GM11168 (cell line): ENCODE results near the gene NAT9.

Experiments
- in situ Hi-C: fragments of 300-500 bp; cut with MboI; formaldehyde crosslinking; loops from one replicate; pipeline ENCODE4 v1.12.0; 2022; ENCODE audit warnings: low sequenced_read_pairs; ENCODE audit not compliant: unreplicated experiment

Gene NAT9

DNA sequence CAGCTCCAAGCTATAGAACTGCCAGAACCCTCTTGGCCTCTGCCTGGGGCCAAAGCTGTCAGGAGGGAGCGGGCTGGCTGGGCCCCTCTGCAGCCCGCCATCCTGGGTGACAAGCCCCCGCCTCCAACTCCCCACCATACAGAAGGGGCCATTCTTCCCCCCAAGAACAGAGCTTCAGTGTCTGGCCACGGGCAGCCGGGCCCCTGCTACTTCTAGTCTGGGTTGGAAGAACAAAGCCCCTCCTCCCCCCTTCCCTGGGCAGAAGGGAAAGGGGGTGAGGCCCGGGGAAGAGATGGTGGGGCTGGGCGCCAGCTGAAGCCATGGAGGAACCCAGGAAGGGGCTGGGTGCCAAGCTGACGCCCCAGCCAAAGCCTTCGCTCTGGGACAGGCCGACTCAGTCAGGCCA, 9.0 kb downstream of the NAT9 start:
- in situ Hi-C loops: no loop called here

DNA sequence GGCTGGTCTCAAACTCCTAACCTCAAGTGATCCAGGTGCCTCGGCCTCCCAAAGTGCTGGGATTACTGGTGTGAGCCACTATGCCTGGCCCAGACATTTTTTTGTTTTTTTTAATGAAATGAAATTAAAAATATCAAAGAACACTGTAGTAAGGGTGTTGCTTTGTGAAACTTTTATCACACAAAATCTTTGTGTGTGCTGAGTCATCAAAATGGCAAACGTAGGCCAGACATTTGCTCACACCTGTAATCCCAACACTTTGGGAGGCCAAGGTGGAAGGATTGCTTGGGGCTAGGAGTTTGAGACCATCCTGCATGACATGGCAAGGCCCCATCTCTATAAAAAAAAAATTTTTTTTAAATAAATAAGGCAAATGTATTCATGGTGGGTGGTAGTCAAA, 9.7 kb downstream of the NAT9 start:
- in situ Hi-C loops: no loop called here

DNA sequence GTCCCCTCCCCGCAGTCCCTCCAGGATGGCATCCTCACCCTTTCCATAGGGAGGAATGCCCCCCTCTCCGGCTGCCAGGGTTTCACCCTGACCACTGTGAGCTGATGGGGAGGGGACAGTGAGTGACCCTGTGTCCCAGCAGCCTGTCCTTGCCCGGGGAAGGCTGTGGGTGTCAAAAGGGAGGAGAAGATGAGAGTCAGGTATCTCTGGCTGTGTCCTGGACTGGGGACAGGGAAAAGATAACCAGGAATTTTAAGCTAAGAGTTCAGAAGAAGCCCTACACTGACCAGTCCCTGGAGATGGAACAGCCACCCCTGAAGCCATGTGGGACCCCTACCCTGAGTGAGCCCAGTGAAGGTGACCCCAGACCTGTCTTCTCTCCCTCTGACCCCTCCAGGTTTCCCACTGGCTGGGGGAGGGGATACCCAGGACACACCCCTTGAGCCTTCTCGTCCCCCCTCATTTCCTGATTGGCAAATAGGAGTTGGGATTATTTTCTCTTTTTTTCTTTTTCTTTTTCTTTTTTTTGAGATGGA, 11.3 kb downstream of the NAT9 start:
- in situ Hi-C loops: no loop called here

DNA sequence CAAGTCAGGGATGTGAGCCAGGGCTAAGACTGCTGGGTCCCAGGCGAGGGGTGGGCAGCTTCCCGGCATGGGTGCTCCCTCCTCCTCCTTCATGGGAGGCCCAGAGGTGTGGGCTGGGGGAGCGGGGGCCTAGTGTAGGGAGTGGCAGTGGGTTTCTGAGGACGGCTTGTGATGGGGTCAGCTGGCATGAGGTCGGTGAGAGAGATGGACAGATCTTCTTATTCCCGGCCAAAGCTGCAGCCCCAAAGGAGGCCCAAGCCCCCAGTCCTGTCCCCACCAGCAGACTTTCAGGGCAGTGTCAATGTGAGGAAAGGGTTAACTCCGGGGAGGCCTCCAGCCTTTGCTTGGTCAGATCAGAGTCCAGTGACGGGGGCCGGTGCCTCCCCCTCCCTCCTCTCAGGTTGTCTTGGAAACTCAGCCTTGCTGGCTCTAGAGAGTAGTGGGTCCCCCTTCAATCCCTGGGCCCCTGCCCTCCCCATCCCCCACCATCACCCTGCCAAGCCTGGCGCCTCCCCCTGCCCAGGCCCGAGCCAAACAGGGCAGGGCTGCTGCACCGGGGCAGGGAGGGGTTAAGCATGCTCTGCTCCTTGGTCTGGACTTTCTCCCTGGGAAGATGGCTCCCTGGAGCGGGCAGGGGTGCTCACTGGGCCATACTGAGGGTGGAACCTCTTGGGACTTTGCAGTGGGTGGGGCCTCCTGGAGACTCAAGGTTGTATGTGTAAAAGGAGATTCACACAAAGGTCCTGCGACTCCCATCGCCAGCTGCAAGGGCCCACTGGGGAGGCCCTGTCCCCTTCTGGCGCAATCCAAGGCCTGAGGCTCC, 12.4 kb downstream of the NAT9 start:
- in situ Hi-C loops: no loop called here

DNA sequence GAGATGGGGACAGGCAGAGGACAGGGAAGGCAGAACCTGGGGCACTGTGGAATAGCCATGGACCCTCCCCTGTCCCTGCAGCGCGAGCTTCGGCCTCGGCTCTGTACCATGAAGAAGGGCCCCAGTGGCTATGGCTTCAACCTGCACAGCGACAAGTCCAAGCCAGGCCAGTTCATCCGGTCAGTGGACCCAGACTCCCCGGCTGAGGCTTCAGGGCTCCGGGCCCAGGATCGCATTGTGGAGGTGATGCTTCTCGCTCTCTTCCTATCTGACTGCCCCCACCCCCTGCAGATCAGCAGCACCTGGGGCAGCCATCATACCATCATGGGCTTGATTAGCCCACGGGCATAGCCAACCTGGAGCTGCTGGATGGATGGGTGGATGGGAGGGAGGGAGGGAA, 14.2 kb downstream of the NAT9 start:
- in situ Hi-C loops: no loop called here

DNA sequence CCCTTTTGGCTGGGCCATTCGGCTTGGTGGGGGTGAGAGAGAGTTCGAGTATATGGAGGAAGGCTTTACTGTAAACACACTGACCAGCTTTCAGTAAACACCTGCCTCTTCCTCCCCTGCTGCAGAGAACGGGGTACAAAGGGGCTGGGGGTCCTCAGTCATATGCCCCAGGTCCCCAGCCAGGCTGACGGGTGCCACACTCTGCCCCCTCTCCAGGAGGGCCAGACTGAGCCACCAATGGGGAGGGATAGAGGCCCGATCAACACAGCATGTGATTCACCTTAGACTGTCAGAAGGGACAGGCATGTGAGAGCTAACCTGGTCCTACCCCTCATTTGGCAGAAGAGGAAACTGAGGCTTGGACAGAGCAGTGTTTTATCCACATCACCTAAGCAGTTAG, 14.7 kb downstream of the NAT9 start:
- in situ Hi-C loops: no loop called here

DNA sequence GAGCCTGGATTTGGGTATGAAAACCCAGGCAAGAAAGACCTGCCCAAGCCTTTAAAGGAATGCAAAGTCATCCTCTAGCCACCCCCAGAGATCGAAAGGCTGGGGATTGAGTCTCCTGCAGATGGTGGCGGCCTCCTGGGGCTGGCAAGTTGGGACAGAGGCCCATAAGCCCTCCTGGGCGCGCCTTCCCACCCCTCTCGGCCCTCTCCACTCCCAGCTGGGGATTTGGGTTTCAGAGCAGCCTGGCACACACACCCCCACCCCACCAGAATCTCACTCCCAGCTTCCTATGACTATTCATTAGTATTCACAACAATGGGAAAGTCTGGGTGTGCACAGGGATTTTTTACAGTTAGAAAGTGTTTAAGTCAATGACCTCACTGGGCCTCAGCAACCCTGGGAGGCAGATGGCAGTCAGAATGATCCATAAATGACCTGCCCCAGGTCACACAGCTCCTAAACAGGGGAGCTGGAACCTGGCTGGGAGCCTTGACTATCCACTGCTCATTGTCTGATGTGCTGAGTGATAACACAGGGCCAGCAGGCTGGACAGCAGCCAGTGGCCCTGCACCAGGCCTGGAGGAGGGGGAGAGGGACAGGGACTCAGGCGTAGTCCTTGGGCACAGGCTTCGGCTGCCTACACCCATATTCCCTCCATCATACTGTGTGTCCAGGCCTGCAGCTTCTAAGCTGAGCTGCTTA, 15.6 kb downstream of the NAT9 start:
- in situ Hi-C loops: no loop called here

DNA sequence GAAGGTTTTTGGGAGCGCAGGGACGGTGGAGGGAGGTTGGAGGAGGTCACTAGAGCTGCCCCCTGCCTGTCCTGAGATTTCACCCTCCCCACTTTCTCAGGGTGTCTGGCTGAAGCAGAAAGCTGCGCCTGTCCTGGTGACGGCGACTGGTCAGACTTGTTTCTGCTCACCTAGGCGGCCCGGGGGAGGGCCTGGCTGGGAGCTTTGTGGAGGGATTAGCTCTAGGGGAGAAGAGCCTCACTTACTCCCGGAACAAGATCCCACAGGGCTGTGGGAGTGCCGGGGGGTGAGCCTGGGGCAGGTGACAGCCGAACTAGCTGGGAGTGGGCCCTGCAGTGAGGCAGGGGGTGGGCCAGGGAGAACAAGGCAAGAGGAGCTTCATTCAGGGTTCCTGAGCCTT, 16.2 kb downstream of the NAT9 start:
- in situ Hi-C loops: no loop called here

DNA sequence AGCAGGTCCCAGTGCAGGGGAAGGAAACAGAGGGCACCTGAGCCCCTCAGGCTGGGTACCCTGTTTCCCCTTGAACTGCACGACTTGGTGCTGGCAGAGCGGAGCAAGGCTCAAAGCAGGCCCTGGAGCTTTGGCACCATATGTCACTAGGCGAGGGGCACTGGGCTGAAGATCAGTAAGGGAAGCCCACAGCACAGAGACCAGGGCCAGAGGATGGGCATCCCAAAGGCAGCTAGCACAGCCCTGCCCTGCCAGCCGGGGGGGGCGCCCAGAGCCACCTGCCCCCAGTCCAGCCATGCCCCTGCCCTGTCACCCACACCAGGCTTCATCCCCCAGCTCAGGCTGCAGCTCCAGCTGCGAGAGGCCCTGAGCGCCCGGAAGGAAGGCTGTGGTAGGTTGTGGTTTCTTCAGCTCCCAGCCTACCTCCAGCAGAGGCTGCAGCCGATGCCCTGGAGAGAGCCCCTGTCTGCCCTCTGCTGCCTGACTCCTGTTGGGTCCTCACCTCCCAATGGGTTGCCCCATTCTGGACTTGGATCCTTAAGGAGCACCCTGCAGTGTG, 16.8 kb downstream of the NAT9 start:
- in situ Hi-C loops: no loop called here

DNA sequence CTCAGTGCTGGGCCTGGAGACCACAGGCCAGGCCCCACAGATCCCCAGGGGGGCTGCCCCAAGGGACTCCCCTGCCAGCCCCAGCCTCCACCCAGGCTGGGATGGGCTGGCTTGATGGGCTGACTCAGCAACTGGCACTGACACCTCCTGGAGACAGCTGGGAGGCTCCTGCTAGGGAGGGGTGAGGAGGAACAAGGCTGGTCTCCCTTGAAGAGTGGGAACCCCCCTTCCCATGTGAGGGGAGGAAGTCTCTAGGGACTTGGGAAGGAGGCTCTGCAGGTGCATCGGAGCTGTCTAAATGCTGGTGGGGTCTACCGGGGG, 17.3 kb downstream of the NAT9 start:
- in situ Hi-C loops: no loop called here

DNA sequence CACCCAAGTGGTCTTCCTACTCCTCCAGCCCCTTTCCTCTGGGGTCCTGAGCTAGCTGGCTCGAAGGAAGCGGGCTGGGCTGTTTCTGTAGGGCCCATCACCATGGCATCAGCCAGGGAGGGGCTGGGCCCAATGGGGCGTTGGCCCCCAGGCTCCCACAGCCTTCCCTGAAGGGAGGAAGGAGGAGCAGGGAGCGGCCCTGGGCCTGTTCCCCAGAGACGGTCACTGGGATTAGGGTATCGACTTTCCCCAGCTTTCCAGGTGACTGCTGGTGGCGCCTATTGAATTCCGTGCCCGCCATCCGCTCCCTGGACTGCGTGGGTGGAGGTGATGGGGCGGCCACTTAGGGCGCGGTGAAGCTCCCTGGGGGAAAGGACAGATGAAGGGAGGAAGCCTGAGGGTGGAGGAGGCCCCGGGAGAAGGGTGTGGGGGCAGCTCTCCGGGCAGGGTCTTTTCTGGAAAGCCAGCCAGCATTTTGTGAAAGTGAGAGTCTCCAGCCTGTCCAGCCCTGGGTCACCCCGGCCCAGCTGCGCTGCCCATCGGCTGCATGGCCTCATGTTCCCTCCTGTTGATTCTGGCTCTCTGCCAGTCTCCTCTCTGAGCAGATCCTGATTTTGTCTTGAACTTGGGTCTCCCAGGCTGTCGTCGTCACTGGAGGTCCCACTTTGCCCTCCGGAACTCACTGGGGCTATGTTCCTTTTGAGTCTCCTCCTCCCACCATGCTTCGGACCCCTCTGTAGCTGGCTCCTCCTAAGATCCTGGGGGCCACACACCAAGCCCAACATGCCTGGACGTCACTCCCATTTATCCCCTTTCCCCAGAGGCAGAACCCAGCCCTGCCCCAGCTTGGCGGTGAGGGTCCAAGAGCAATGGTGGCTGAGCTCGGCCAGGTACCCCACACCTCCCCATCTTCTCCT, 18.0 kb downstream of the NAT9 start:
- in situ Hi-C loops: no loop called here

DNA sequence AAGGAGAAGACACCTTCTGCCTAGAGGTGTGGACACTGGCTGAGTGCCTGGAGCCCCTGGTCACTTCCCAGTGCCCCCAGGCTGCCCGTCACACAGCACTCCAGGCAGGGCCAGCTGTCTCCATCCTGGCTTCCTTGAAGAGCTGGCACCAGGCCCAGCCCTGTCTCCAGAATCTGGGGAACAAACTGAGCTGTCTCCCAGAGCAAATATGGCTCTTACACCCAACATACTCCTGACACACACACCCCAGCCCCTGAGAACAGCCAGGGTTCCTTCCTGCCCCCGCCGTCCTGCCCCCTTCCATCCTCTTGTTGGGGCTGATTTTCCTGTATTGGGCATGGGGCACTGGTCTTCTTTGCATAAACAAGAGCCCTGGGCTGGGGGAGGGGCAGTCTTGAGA, 18.6 kb downstream of the NAT9 start:
- in situ Hi-C loops: no loop called here

DNA sequence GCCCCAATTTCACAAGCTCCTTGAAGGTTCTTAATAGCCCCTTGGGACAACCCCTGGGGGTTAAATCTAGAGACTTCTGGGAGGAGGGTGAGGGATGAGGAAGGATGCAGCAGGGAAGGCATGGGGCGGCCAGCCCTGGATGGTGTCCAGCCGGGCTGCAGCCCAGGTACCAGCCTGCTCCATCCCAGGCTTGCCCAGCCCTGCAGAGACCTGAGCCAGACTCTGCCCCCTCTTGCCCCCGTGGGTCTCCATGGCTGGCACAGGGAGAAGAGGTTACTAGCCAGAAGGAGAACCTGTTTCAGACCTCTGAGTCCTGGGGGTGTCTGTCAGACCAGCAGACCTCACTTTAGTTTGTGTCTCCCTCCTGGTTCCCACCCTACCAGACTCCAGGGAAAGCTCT, 19.3 kb downstream of the NAT9 start:
- in situ Hi-C loops: no loop called here

DNA sequence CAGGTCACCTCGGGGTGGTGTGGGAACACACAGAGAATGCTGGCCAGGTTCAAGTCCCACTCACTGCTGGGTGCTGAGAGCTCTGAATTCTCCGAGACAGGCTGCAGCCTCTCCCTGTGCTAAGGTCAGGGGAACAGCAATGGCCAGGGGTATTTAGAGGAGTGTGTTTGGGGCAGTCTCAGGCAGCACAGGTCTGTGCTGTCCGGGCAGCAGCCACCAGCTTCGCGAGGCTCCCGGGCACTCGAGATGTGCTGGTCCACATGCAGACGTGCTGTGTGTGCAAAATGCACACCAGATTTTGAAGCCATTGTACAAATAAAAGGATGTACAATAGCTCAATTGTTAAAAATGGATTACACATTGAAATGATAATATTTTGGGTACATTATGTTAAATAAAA, 20.6 kb downstream of the NAT9 start:
- in situ Hi-C loops: no loop called here

DNA sequence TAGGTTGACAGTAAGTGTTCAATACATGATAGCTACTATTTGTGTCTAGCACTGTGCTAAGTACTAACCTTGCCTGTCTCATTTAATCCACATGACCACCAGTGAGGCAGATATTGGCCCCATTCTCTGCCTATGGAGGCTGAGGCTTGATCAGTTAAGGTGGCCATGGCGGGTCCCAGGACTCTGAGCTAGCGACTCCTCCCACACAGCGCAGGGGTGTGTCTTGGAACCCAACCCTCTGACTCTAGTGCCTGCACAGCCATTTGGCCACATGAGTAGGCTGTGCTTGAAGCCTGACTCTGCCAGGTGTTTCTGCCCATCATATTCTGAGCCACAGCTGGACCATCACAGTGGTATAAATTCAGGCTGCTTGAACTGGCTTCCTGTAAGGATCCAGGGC, 21.3 kb downstream of the NAT9 start:
- in situ Hi-C loops: no loop called here

DNA sequence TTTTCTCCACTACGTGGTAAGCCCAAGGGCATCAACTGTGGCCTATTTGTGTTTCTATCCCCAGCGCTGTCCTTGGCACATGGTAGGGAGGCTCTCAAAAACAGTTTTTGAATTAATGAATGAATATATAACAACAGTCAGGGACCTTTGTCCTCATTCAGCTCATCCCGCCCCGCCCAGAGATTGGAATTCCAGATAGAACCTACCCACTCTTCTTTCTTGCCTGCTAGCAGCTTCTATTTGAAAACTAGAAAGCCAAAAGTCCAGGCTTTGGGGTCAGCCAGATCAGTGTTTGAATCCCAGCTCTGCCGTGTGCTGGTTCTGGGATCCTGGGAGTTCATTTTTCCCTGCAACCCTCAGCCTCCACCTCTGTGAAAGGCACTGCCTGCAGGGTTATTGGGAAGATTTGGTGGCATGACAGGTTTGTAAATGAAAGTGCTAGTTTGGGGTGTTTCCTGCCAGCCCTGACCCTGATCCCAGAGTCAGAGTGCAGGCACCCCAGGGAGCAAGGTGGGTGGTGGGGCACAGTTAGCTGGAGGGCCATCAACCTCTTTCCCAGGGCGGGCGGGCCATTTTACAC, 23.2 kb downstream of the NAT9 start:
- in situ Hi-C loops: no loop called here

DNA sequence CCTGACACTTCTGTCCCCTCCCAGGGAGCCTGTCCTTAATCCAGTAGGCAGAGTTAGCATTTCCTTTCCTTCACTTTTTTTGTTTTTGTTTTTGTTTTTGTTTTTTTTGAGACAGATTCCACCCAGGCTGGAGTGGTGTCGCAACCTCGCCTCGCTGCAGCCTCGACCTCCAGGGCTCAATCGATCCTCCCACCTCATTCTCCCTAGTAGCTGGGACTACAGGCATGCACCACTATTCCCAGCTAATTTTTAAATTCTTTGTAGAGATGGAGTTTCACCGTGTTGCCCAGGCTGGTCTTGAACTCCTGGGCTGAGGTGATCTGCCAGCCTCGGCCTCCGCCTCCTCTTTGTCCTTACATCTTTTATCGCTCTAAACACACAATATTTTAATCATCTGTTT, 23.7 kb downstream of the NAT9 start:
- in situ Hi-C loops: no loop called here

DNA sequence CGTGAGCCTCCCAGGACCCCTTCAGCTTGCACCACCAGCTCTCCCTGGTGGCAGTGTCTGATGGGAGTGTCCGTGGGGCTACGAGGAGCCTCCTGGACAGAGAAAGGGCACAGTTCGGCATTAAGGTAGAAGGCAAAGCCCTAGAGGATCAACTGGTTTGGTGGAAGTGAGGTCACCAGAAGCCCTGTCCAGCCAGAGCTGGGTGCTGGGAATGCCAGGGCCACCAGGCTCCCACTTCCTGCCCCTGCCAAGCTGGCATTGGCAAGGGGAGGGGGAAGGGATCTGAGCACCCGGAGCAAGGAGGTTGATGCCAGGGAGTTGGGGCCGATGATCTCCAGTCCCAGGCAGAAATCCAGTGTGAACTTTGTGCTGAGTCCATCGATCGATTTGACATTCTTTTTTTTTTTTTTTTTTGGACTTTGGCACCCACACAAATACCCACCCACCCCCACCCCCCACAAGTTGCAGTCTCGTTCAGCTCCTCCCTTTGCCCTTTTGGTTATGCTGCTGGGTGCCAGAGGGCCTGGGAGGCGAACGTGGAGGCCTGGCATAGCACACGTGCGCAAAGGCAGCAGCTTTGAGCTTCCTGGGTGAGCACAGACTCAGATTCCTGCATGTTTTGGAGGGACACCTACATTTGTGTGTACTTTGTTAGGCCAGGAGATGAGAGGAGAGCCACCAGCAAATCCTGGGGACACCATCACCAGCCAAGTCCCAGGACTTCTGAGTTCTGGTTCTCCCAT, 25.6 kb downstream of the NAT9 start:
- in situ Hi-C loops: no loop called here

DNA sequence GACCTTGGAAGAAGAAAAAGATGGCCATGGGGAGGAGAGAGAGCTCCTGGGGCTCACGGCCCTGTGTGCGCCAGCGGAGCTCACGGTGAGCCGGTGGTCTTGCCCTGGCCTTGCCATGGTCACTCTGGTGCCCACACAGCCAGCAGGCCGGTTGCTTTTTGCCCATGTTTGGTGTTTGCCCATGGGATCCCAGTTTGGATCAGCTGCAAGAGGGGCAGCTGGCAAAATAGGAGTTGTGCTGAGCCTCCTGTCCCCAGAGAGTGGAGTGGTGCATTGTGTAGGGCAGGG, 26.2 kb downstream of the NAT9 start:
- in situ Hi-C loops: no loop called here
